Panc1 (cell line): ENCODE measurements around the gene CTSS. TPM values are rescaled to one million over a fixed set of nuclear protein-coding genes. Genes with fewer than 3 reads are reported as not detected.

ENCODE experiments used
- ATAC-seq: fragments of 200-7000 bp; cut with Tn5 transposase; 2 replicates; pipeline ENCODE4 v1.9.1; 2020; ENCODE audit warnings: mild to moderate bottlenecking, moderate library complexity
- BruUV-seq: library from RNA; stranded (reverse); fragments of 400-500 nt; replicated peaks from 2 replicates; lab custom pipeline; 2021; lab: Mats Ljungman, UMichigan
- CTCF ChIA-PET: fragments of 300-600 bp; sonication (Branson Sonifier 250); formaldehyde crosslinking; loops from one replicate; lab custom pipeline; 2022; ENCODE audit warnings: antibody characterized with exemption; lab: Charles Lee
- POLR2A ChIA-PET: fragments of 300-600 bp; sonication (Branson Sonifier 250); formaldehyde crosslinking; loops from one replicate; lab custom pipeline; 2022; ENCODE audit warnings: antibody characterized with exemption; lab: Charles Lee
- DNase-seq: peaks from one replicate; pipeline ENCODE4 v3.0.0-alpha.2; 2010; ENCODE audit warnings: low read depth, low spot score
- H3K27ac ChIP-seq: 2 replicates; pipeline ENCODE4 v1.5.1; 2011; ENCODE audit warnings: mild to moderate bottlenecking, low read length, inconsistent platforms
- H3K27me3 ChIP-seq: fragments of 200-500 bp; sonication (Bioruptor generic); 2 replicates; pipeline ENCODE4 v1.6.0; 2014; ENCODE audit warnings: low read length, inconsistent platforms; ENCODE audit not compliant: control insufficient read depth, insufficient read depth
- H3K36me3 ChIP-seq: fragments of 200-500 bp; sonication (Bioruptor generic); 2 replicates; pipeline ENCODE4 v1.5.1; 2014; ENCODE audit warnings: inconsistent platforms, mild to moderate bottlenecking, low read length, moderate library complexity; ENCODE audit not compliant: control insufficient read depth, insufficient read depth
- H3K4me1 ChIP-seq: 2 replicates; pipeline ENCODE4 v1.5.1; 2011; ENCODE audit warnings: inconsistent platforms, mild to moderate bottlenecking, low read length, moderate library complexity; ENCODE audit not compliant: control insufficient read depth, insufficient read depth
- H3K4me3 ChIP-seq, 2 experiments: 2 replicates each; pipeline ENCODE4 v1.5.1; 2011 to 2012; ENCODE audit warnings: low read depth in 2 of 2, low read length in 2 of 2, mild to moderate bottlenecking in 2 of 2, inconsistent platforms in 1 of 2, moderate library complexity in 1 of 2
- H3K9me3 ChIP-seq: fragments of 200-500 bp; sonication (Bioruptor generic); 2 replicates; pipeline ENCODE4 v1.5.1; 2014; ENCODE audit warnings: low read depth, mild to moderate bottlenecking, inconsistent platforms, low read length, moderate library complexity; ENCODE audit not compliant: control insufficient read depth, insufficient read depth
- CTCF ChIP-seq: fragments of 450-650 bp; IDR thresholded peaks from 2 replicates; pipeline ENCODE4 v1.5.1; 2017; ENCODE audit warnings: mild to moderate bottlenecking
- POLR2AphosphoS5 ChIP-seq: IDR thresholded peaks from 2 replicates; pipeline ENCODE4 v1.6.1; 2012; ENCODE audit warnings: mild to moderate bottlenecking, low read depth, low read length, moderate library complexity
- REST ChIP-seq, 2 experiments: IDR thresholded peaks; 2 replicates each; pipeline ENCODE4 v1.6.1; 2011 to 2012; ENCODE audit warnings: low read depth in 2 of 2, control low read depth in 1 of 2, low read length in 1 of 2, mild to moderate bottlenecking in 1 of 2, moderate library complexity in 1 of 2; ENCODE audit not compliant: insufficient read depth in 1 of 2
- SIN3A ChIP-seq: IDR thresholded peaks from 2 replicates; pipeline ENCODE4 v1.6.1; 2012; ENCODE audit warnings: low read depth, mild to moderate bottlenecking, low read length, moderate library complexity, borderline replicate concordance; ENCODE audit not compliant: insufficient read depth
- TCF7L2 ChIP-seq: IDR thresholded peaks from 2 replicates; pipeline ENCODE4 v1.6.1; 2011; ENCODE audit warnings: mild to moderate bottlenecking, low read depth, low read length, inconsistent platforms
- in situ Hi-C: cut with HindIII; loops from 2 replicates; pipeline ENCODE4 v1.10.0; 2016; ENCODE audit warnings: low sequenced_read_pairs, low pct_unique_long_range_greater_than_20kb
- intact Hi-C: fragments of 100-400 bp; cut with micrococcal nuclease; formaldehyde crosslinking; loops from one replicate; pipeline ENCODE4 v1.10.0; 2022; ENCODE audit not compliant: unreplicated experiment
- total RNA-seq: library from RNA; stranded (reverse); gene quantifications from one replicate; pipeline ENCODE4 v1.2.1, GENCODE V29; 2021; ENCODE audit not compliant: unreplicated experiment

Gene CTSS
- total RNA-seq, 1 experiment from 2014 or later = 5.1 TPM

GRCh38 chr1:150708595-150708994, 57.0 kb downstream of the CTSS start:
- POLR2A ChIA-PET = no interaction called here
- in situ Hi-C loops = no loop called here
- CTCF ChIA-PET = no interaction called here
- intact Hi-C loops = no loop called here
- no peak for DNase-seq
- no peak overlapping the region for H3K27ac ChIP-seq
- no peak for ATAC-seq
- no peak overlapping the region for H3K4me3 ChIP-seq
- TF ChIP-seq CTCF (no peak), REST (IDR thresholded peaks at IDR 0.05; ENCODE audit: insufficient read depth in 1 of 2, low read depth in 2 of 2, low read length in 1 of 2) (no peak), TCF7L2 (no peak), SIN3A (no peak), POLR2AphosphoS5 (no peak)
- H3K9me3 ChIP-seq = no peaks in the 10 kb centered on the region
- H3K27me3 ChIP-seq = no peaks in the 10 kb centered on the region
- no peaks in the 10 kb centered on the region for H3K4me1 ChIP-seq
- no TSS peak for BruUV-seq
- H3K36me3 ChIP-seq = no peaks in the 10 kb centered on the region

- ChIA-PET CTCF (no interaction called here), POLR2A (no interaction called here)
- H3K27ac ChIP-seq = no peak overlapping the region
- no peaks in the 10 kb centered on the region for H3K4me1 ChIP-seq
- no peak for TF ChIP-seq POLR2AphosphoS5
- no peak for TF ChIP-seq CTCF
- no peak for TF ChIP-seq TCF7L2
- TF ChIP-seq REST (IDR thresholded peaks at IDR 0.05; ENCODE audit: insufficient read depth in 1 of 2, low read depth in 2 of 2, low read length in 1 of 2) = no peak
- no peak for TF ChIP-seq SIN3A
- H3K27me3 ChIP-seq = peaks cover 3% of the 10 kb centered on the region; the same call in 1 of the 2 replicates
- no peaks in the 10 kb centered on the region for H3K36me3 ChIP-seq
- H3K4me3 ChIP-seq = no peak overlapping the region
- intact Hi-C loops = no loop called here
- BruUV-seq = no TSS peak
- H3K9me3 ChIP-seq = no peaks in the 10 kb centered on the region
- in situ Hi-C loops = no loop called here
- DNase-seq = no peak
- ATAC-seq = no peak
These were observed 59.5 kb downstream of the CTSS start for GRCh38 chr1:150706091-150706490.
